Activated naive CD8-positive, alpha-beta T cell treated with anti-CD3 and anti-CD28 coated beads, Interleukin-2, amount 50 U/mL, for 16 hours (primary cell): Measurements from ENCODE around the gene NCAPG2.

ENCODE experiments used
- DNase-seq: peaks from one replicate; pipeline ENCODE4 v3.0.0-alpha.2; 2020; ENCODE audit warnings: low read depth, low spot score

NCAPG2 gene, protein sequence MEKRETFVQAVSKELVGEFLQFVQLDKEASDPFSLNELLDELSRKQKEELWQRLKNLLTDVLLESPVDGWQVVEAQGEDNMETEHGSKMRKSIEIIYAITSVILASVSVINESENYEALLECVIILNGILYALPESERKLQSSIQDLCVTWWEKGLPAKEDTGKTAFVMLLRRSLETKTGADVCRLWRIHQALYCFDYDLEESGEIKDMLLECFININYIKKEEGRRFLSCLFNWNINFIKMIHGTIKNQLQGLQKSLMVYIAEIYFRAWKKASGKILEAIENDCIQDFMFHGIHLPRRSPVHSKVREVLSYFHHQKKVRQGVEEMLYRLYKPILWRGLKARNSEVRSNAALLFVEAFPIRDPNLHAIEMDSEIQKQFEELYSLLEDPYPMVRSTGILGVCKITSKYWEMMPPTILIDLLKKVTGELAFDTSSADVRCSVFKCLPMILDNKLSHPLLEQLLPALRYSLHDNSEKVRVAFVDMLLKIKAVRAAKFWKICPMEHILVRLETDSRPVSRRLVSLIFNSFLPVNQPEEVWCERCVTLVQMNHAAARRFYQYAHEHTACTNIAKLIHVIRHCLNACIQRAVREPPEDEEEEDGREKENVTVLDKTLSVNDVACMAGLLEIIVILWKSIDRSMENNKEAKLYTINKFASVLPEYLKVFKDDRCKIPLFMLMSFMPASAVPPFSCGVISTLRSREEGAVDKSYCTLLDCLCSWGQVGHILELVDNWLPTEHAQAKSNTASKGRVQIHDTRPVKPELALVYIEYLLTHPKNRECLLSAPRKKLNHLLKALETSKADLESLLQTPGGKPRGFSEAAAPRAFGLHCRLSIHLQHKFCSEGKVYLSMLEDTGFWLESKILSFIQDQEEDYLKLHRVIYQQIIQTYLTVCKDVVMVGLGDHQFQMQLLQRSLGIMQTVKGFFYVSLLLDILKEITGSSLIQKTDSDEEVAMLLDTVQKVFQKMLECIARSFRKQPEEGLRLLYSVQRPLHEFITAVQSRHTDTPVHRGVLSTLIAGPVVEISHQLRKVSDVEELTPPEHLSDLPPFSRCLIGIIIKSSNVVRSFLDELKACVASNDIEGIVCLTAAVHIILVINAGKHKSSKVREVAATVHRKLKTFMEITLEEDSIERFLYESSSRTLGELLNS

DNA sequence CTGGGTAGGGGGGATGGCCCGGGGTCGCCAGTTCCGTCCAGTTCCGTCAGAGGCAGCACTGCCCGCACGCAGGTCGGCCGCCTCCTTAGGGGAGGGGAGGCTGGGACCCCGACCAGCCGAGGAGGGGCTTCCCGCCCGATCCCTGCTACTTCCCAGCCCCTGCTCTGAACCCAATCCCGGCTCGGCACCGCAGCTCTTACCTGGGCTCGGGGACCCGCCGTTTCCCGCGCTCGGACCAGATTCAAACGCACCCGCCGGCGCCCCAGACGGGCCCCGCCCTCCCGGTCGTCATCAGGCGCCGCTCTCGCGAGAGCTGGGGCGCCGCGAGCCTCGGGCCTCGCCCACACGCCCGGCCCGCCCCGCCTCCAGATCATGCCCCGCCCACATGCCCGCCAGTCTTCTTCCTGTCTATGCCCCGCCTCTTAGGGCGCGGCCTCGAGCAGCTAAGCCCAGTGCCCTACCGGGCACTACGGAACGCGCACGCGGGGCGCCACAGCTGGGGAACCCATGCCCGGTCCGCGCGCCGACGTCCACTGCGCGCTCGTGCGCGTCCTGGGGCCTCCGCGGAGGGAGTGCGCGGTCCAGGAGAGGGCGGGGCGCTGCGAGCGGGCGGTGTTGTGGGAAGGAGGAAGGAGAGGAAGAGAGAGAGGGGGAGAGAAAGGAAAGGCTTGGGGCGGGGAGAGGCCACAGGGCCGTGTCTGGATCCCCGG is at the start of gene NCAPG2:
Gene NCAPG2, minus strand, starts transcription at position 281 of the 710 bp plus-strand sequence. CDS start 2,905 bp downstream, outside the sequence.
- DNase-seq = peak; percentile 91

DNA sequence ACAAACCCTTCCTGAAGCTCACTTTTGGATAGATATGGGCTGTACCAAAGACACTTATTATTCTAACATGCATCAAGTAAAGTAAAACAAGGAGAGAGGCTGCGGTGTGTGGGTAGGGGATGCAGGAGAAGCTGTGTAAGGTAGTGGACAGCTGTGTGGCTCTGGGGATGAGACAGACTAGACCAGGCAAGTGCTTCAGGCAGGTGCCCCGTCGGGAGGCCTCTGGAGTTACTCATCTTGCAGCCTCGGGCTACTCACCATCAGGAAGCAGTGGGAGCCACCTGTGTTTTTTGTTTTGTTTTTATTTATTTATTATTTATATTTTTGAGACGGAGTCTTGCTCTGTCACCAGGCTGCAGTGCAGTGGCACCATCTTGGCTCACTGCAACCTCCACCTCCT is 49.3 kb upstream of the NCAPG2 start:
- DNase-seq = no peak

DNA sequence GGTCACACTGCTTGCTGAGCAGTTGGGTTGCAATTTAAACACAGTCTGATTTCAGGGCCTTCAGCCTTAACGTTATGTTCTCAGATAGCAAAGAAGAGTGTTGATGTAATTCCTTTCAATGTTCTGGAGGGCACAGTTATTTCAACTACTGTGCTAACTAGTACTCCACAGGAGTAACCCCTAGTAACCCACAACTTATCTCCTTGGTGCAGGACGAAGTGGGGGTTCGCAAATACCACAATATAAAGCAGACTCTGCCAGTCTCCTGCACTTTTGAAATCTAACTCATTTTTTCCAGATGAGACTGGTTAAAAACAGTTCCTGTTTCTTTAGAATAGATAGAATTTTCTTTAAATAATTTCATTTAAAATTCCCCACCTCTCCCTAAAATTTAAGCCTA is 47.1 kb upstream of the NCAPG2 start:
- DNase-seq = no peak

DNA sequence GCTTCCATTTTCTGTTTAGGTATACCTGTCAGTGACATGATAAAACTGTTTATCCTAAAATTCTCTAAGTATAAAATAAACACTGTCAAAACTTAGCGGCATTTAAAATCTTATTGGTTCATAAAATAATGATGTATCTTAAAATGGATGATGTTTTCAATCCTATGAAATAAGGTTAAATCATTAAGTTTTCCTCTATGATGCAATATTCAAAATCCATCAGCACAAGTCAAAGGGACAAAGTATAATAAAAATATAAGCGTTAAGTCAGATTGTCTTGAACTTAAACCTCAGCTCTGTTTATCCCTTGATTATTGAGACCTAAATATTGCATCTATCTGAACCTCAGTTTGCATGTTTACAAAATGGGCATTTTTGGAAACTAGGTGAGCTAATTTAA is 46.6 kb upstream of the NCAPG2 start:
- no peak for DNase-seq

DNA sequence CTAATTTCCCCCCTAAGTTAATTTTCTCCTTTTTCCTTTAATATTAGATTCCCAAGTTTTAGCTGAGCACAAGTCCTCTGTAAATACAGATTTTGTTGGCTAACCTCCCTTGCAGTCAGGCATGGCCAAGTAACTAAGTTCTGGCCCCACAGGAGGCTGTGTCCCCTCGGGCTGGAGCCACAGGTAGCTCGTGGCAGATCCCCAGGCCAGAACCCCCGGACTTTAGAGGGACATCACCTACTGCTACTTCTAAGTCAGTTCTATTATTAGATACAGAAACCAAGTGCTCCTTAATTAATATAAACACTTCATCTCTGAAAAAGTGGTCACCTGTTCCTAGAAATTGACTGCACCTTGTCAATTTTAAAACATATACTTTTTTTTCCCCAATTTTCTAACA is 46.1 kb upstream of the NCAPG2 start:
- no peak for DNase-seq

DNA sequence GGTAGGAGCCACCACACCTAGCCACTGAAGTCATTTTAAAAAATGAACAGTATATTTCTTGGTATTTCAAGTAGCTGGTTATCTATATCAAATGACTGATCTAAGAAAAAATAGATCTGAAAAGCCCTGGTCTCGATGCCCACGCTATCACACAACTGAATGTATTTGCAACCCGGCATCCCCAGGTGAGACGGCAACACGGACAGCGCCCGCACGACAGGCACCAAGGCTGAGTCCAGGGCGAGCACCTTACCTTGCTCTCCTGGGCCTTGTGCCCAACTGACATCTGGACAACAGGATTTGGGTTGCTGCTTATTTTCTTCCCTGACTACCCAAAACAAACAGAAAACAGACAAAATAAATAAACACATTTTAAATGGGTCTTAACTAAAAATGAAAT is 44.8 kb upstream of the NCAPG2 start:
- DNase-seq = no peak

DNA sequence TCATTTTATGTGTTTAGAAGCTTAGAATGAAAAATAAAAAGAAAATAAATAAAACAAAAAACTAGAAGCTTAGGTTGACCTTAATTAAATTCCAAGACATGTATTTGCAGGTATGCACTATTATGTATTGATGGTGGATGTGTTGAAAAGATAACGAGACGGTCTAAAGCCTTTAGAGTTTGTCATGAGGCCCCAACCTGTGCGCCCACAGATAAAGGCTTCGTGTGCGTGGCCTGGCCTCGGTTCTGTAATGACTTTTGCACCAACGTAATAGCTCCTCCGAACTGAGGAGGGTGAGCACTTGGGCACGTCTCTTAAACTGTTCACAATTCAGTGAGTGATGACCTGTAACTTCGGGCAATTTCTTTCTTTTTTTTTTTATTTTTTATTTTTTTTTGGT is 43.7 kb upstream of the NCAPG2 start:
- DNase-seq = no peak

DNA sequence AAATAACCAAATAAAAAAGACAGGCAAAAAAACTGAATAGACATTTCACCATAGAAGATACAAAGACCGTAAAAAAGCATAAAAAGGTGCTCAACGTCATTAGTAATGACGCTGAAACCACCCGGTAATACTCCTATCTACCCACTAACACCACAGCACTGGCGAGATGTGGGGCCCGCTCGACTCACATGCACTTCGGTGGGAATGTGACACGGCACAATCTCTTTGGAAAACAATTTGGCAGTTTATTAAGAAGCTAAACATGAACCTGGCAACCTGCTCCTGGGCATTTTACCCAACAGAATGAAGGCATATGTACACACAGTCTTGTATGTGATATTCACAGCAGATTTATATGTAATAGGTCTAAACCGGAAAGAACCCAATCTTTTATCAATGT is 42.8 kb upstream of the NCAPG2 start:
- no peak for DNase-seq

DNA sequence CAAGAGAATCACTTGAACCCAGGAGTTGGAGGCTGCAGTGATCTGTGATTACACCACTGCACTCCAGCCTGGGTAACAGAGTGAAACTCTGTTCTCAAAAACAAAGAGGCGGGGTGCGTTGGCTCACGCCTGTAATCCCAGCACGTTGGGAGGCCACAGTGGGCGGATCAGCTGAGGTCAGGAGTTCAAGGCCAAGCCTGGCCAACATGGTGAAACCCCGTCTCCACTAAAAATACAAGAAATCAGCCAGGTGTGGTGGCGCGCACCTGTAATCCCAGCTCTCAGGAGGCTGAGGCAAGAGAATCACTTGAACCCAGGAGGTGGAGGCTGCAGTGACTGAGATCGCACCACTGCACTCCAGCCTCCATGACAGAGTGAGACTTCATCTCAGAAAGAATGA is 42.4 kb upstream of the NCAPG2 start:
- DNase-seq = no peak

DNA sequence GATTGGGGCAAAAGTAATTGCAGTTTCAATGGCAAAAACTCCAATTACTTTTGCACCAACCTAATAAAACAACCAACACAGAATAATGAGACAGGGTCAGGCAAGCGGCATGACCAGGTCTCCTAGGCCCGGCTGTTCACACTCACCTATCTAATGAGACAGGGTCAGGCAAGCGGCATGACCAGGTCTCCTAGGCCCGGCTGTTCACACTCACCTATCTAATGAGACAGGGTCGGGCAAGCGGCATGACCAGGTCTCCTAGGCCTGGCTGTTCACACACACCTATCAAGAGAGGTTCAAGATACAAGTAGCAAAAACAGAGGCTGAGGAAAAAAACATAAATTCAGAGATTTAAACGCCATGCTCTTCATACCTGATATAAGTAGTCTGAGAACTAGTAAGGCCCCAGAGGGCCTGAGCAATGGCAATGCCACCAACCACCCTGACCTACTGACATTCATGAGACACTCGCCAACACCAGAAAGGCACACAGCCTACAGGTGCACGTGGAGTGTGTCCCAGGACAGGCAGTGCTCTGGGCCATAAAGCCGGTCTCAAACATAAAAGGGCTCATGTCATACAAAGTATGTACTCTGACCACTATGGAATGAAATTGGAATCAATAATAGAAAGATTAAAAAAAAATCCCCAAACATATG is 40.6 kb upstream of the NCAPG2 start:
- DNase-seq = no peak

DNA sequence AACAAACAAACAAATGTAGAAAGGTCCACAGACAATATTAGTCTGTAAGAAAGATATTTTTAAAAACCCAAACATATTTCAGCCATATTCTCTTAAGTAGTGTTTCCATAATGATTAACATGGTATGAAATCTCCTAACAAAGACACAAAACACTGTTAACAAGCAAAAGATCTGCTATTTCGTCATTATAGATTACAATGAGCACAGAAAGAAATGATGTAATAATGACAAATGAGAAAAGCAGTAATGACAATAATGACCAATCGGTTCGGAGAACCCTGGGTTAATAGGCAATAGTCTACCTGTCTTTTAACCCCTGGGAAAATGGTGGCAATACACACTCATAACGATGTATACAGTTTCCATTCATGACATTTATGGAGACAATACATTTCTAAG is 39.5 kb upstream of the NCAPG2 start:
- no peak for DNase-seq

DNA sequence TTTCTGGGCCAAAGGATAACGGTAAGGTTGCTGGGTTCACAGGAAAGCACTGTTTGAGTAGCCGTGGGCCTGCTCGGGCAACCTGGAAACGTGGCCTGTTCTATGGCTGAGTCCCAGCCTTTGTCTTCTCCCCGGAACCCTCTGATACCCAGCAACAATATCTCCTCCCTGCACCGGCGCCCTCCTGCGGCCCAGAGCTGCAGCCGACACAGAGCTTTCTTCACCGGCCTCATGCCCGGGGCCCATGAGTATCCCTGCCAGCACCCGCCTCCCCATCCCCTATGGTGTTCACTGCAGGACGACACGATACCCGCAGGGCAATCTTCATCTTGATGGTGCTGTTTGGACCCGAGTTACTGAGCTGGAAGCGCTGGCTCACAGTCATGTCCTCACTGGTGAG is 38.6 kb upstream of the NCAPG2 start:
- DNase-seq = no peak

DNA sequence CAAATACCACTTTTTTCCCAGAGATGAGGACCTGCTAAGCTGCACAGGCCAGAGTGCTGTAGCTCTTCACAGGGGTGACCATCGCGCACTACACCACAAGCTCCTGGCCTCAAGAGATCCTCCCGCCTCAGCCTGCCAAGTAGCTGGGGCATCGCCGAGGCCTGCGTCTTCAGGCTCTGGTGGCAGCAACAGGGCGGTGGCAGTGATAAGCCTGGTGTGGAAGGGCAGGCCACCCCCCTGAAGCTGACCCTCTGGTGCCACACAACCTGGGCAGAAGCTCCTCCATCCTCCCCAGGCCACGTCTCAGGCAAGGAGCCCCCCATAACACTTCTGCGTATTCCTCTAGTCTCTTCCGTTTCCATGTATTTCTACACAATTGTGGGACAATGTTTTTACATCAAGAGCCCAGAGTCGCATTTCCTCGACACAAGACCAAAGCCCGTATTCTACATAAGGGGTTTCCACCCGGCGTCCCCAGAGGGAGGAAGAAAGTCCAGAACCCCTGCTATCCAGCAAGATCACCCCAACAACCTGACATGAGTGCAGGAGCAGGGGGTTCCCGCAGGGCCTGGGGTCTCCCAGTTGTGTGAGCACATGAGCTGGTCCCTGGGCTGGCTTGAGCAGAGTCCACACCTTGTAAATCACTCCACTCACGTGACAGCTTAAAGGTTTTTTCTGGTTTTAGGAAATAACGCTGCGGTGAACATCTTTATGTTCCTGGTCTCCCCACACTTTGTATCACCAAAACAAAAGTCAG is 37.6 kb upstream of the NCAPG2 start:
- DNase-seq = no peak

DNA sequence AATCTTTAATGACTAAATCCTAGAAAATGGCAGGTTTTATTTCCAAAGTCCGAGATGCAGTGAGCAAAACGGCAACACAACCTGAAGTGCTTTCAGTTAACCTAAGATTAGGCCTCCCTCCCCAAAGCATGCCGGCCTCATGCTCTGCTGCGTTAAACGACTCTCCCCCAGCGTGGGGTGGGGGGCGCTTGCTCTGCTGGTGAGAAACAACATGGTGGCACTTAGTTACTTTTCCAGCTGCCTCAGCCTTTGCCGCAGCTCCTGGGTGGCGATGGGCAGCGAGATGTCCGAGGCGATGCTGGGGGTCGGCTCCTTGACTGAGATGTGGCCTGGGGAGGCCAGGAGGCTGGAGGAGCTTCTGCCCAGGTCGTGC is 36.7 kb upstream of the NCAPG2 start:
- DNase-seq = no peak

DNA sequence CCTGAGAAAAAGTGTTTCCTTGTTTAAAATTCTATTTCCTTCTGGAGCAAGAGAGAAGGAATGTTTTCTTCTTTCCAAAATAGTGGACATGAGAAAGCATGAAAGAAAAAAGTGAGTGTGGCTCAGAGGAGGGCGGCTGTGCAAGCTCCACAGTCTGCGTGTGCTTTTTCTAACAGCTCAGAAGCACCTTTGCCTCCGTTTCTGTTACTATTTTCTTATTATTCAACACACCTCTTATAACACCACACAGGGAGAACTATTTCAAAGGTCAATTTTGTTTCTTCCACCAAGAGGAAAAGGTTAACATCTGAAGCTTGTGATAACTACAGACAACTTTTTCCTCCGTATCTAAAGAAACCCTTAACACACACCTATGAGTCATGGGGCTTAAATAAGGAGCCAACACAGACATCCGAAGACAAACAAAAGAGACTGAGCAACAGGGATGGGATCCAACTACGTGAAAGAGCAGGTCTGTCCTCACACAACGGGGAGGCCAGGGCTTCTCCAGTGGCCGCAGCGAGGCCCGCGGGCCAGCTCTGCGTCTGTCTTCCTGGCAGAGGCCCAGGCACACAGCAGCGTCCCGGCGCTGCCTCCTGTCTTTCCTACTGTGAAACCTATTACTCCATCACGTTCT is 36.2 kb upstream of the NCAPG2 start:
- DNase-seq = no peak

DNA sequence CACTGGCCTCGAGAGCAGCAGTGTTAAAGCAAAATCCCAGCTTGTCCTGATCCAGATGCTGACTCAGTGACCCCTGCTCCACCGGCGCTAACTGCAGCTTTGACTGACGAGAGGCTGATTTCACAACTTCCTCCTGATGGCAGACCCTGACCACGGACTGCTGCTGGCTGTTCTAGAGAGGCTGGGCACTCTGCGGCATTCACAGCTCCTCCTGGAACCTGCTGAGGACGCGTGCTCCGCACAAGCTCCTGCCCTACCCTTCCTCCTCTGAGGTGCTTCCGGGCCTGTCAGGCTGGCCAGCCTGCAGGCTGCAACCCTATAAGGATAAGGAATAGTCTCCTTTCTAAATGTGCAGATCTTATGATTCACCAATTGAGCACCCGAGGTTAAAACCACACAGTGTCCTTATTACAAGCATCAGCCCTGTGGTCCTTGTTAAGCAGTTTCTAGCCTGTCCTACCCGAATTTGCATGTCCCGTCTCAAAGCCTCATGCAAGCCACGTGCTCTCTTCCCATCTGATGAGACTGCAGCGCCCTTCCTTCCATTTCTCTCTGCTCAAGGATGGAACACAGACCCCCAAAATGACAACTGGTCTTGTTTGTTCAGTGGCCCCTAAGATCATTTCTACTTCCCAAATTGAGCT is 35.5 kb upstream of the NCAPG2 start:
- DNase-seq = no peak

DNA sequence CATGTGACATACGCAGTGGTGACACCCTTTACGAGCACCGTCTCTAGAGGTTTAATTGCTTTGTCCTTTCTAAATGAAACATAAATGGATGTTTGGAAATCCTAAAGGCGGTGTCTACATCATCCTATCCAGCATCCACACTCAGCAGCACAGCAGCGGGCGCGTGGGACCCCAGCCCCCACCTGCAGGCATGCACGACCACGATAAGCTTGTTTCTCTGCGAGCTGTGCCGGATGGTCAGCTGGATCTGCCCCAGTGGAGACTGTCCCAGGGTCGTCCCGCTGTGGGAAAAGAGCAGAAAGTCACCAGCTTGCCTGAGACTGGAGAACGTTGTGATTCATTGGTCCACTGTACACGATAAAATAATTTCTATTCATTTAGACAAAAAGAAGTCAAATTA is 34.2 kb upstream of the NCAPG2 start:
- DNase-seq = no peak

DNA sequence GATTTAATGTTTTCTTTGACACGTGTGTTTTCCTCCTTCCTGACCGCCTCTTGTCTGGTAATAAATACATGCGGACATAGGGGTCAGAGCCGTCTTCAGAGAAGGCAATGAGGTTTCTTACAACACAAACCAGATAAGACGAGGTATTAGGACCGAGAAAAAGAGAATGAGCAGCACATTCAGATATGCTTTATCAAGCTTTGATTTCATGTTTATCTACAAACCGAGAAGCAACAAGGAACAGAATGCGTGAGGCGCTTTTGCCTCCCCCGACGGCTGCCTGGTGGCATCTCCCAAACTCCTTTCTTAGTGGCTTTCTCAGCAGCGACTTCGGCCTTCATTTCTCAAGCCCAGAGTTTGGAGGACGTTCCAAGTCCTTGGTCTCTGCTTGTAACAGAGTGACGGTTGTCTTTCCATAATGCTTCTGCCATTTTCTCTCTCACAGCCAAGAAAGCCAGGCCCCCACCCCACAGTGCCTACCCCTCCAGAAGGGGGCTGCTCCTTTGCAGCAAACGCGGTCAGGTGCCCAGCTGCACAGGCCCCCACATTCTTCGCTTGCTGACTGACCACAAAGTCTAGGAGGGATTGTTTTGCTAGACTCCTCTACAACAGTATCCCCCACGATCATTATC is 32.6 kb upstream of the NCAPG2 start:
- DNase-seq = no peak

DNA sequence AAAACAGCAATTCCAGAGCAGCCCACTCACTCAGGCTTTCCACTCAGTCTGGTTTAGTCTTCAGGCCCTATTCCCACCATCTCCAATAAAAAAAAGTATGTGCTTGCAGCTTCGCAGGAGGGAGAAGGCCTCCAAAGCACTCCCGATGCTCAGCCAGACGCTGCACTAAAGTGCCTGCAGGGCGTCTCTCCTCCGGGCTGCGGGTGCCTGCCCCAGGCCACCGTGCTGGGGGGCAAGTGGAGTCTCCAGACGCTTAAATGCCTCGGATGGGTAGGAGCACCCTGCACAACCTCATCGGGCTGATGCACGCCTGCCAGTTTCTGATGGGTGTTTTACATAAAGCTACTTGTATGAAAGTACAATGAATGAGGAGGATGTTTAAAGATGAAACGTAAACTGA is 31.3 kb upstream of the NCAPG2 start:
- no peak for DNase-seq
